Measurements from ENCODE around the gene SLC51A. TPM values are rescaled to one million over a fixed set of nuclear protein-coding genes. Genes with fewer than 3 reads are reported as not detected.

SLC51A gene
- total and polyA plus RNA-seq, 2 of the 8 experiments (the other 6 are each of a cell fraction or from before 2014, with no cell fraction given), result 6.3 to 9.8 TPM

- Histone ChIP-seq H3K23ac (ENCODE audit: insufficient read length) (no peak overlapping the region), H3K9me3 (ENCODE audit: insufficient read depth in 2 of 2, low read depth in 1 of 2, low read length in 1 of 2) (peaks cover 2 to 3% of the 10 kb centered on the region in 2 experiments; a peak in 1 of 4 replicates), H4K5ac (ENCODE audit: insufficient read length, low read depth, low read length) (no peak overlapping the region), H2BK15ac (ENCODE audit: low read length) (no peak overlapping the region), H3K23me2 (ENCODE audit: low read depth, low read length) (no peaks in the 10 kb centered on the region), H3K36me3 (ENCODE audit: control insufficient read depth in 2 of 4, insufficient read depth in 4 of 4, low read length in 3 of 4) (no peaks in the 10 kb centered on the region), H3K79me2 (ENCODE audit: control insufficient read depth in 1 of 2, insufficient read depth in 2 of 2, low read length in 2 of 2) (no peaks in the 10 kb centered on the region), H3K4me2 (ENCODE audit: insufficient read depth in 1 of 2, low read depth in 2 of 2, low read length in 2 of 2) (no peak overlapping the region), H3K4ac (replicated peaks; ENCODE audit: insufficient read length, low read depth, low read length) (no peak overlapping the region), H4K91ac (replicated peaks; ENCODE audit: insufficient read length, low read length) (no peak overlapping the region), H2BK120ac (replicated peaks; ENCODE audit: low read depth, low read length) (no peak overlapping the region), H2AFZ (ENCODE audit: low read length) (no peak overlapping the region), H3K9ac (replicated peaks in 1 of 4; ENCODE audit: extremely low read depth in 1 of 4, low read depth in 3 of 4, low read length in 3 of 4) (no peak overlapping the region), H4K8ac (ENCODE audit: extremely low read depth, insufficient read depth, low read length) (no peak overlapping the region; the same call in 1 of the 2 replicates), H3K27me3 (replicated peaks in 1 of 4; ENCODE audit: control insufficient read depth in 3 of 4, extremely low read depth in 1 of 4, insufficient read depth in 3 of 4, low read length in 3 of 4) (no peaks in the 10 kb centered on the region), H3K56ac (replicated peaks; ENCODE audit: insufficient read length, low read depth, low read length) (no peak overlapping the region), H3K27ac (ENCODE audit: low read depth, low read length) (no peak overlapping the region), H3K79me1 (ENCODE audit: low read depth, low read length) (no peaks in the 10 kb centered on the region), H3K18ac (ENCODE audit: extremely low read depth, low read length) (no peak overlapping the region), H2BK5ac (ENCODE audit: low read depth, low read length) (no peak overlapping the region), H3K4me1 (replicated peaks in 1 of 4; ENCODE audit: control insufficient read depth in 3 of 4, insufficient read depth in 4 of 4, low read length in 3 of 4) (peaks cover 0 to 17% (median 7%) of the 10 kb centered on the region in 4 experiments; a peak in 6 of 7 replicates), H2AK5ac (ENCODE audit: low read depth, low read length) (no peak overlapping the region), H3K4me3 (ENCODE audit: extremely low read depth in 1 of 4, insufficient read depth in 2 of 4, low read depth in 3 of 4, low read length in 4 of 4) (no peak overlapping the region), H2BK20ac (ENCODE audit: low read length) (no peak overlapping the region), H4K20me1 (replicated peaks in 1 of 2; ENCODE audit: control insufficient read depth in 1 of 2, insufficient read depth in 2 of 2, low read length in 2 of 2) (peaks cover 0 to 2% of the 10 kb centered on the region in 2 experiments), H3K14ac (ENCODE audit: insufficient read length) (no peak overlapping the region), H2BK12ac (ENCODE audit: low read depth, low read length) (no peak overlapping the region)
- WGBS, 2 experiments (ENCODE audit: extremely low coverage in 1 of 2, insufficient coverage in 1 of 2, insufficient read length in 1 of 2, insufficient replicate concordance in 2 of 2, low coverage in 1 of 2, low lambda C conversion rate in 2 of 2, missing lambda C conversion rate in 1 of 2), result 83% methylated on average over 14 of the region's 16 CpGs; no CpG with 5 or more reads in 1 of the 2 experiments
- POLR2A ChIA-PET (ENCODE audit: partially characterized antibody), result interaction anchor here (0.6 to 1.0 kb wide), 2 partner anchors 142 to 477 kb away, joined by 3 read pairs; no protein-coding TSS in a partner anchor
- DNase-seq (ENCODE audit: low read depth in 1 of 2, low spot score in 2 of 2), result no peak
- CTCF ChIA-PET (ENCODE audit: partially characterized antibody), result interaction anchor here (0.8 to 11.5 kb wide), 5 partner anchors 9 to 119 kb away, joined by 3 to 299 read pairs (median 3); no protein-coding TSS in a partner anchor
- FAIRE-seq, result no peak
- TF ChIP-seq RXRA (IDR thresholded peaks at IDR 0.05; ENCODE audit: insufficient read depth, low read depth, low read length) (no peak), RNF2 (IDR thresholded peaks at IDR 0.05; ENCODE audit: borderline replicate concordance, low read depth, low read length, missing control alignments, poor library complexity, severe bottlenecking) (no peak), SAP30 (IDR thresholded peaks at IDR 0.05; ENCODE audit: insufficient read depth, insufficient replicate concordance, low read length) (no peak), JUN (IDR thresholded peaks at IDR 0.05; ENCODE audit: low read depth, low read length) (no peak), TBP (IDR thresholded peaks at IDR 0.05; ENCODE audit: low read depth, low read length) (no peak), SIX5 (IDR thresholded peaks at IDR 0.05; ENCODE audit: low read depth, low read length) (no peak), BRCA1 (IDR thresholded peaks at IDR 0.05; ENCODE audit: low read depth, low read length) (no peak), TEAD4 (IDR thresholded peaks at IDR 0.05; ENCODE audit: low read depth, low read length) (no peak), ZNF274 (IDR thresholded peaks at IDR 0.05; ENCODE audit: borderline replicate concordance, extremely low read depth, low read length) (no peak), GTF2F1 (IDR thresholded peaks at IDR 0.05; ENCODE audit: borderline replicate concordance, low read depth, low read length) (no peak), NRF1 (IDR thresholded peaks at IDR 0.05; ENCODE audit: low read depth, low read length) (no peak)
- TF ChIP-seq, protein P1, sequence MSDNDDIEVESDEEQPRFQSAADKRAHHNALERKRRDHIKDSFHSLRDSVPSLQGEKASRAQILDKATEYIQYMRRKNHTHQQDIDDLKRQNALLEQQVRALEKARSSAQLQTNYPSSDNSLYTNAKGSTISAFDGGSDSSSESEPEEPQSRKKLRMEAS (IDR thresholded peaks at IDR 0.05), result no peak
Observed at GRCh38 chr3:196189566-196190347, 26.6 kb upstream of the SLC51A start.
